SK-N-SH treated with all-trans-retinoic acid at 6 μM for 48 hours (cell line): ENCODE measurements around the gene SAMSN1.

ENCODE experiments used
- ATAC-seq: fragments of 200-7000 bp; cut with Tn5 transposase; 3 replicates; pipeline ENCODE4 v1.9.1; 2020; ENCODE audit warnings: mild to moderate bottlenecking, moderate library complexity
- BACH2 ChIP-seq: fragments of 250-450 bp; sonication (Bioruptor Pico); IDR thresholded peaks from 2 replicates; pipeline ENCODE4 v1.9.0; 2021; ENCODE audit warnings: mild to moderate bottlenecking, borderline replicate concordance
- CREB5 ChIP-seq: fragments of 250-450 bp; sonication (Bioruptor Pico); IDR thresholded peaks from 2 replicates; pipeline ENCODE4 v1.5.1; 2020; ENCODE audit warnings: low read depth, mild to moderate bottlenecking, moderate library complexity
- CSDC2 ChIP-seq: fragments of 250-450 bp; sonication (Bioruptor Pico); IDR thresholded peaks from 2 replicates; pipeline ENCODE4 v1.5.0; 2020; ENCODE audit warnings: mild to moderate bottlenecking, moderate library complexity
- ESRRG ChIP-seq: fragments of 250-450 bp; sonication (Bioruptor Pico); IDR thresholded peaks from 2 replicates; pipeline ENCODE4 v1.6.1; 2021; ENCODE audit warnings: mild to moderate bottlenecking
- GLIS3 ChIP-seq: fragments of 250-450 bp; sonication (Bioruptor Pico); IDR thresholded peaks from 2 replicates; pipeline ENCODE4 v1.5.0; 2020; ENCODE audit warnings: mild to moderate bottlenecking, moderate library complexity
- ISL1 ChIP-seq: fragments of 250-450 bp; sonication (Bioruptor Pico); IDR thresholded peaks from 2 replicates; pipeline ENCODE4 v2.1.2; 2022; ENCODE audit warnings: mild to moderate bottlenecking, moderate library complexity
- OSR1 ChIP-seq: fragments of 250-450 bp; sonication (Bioruptor Pico); IDR thresholded peaks from 2 replicates; pipeline ENCODE4 v1.8.0; 2022; ENCODE audit warnings: moderate library complexity, mild to moderate bottlenecking, inconsistent platforms
- PPARA ChIP-seq: fragments of 250-450 bp; sonication (Bioruptor Pico); IDR thresholded peaks from 2 replicates; pipeline ENCODE4 v1.5.0; 2020; ENCODE audit warnings: mild to moderate bottlenecking, borderline replicate concordance
- RARB ChIP-seq: fragments of 250-450 bp; sonication (Bioruptor Pico); IDR thresholded peaks from 2 replicates; pipeline ENCODE4 v1.8.0; 2021; ENCODE audit warnings: mild to moderate bottlenecking, moderate library complexity
- SNAI2 ChIP-seq: fragments of 250-450 bp; sonication (Bioruptor Pico); IDR thresholded peaks from 2 replicates; pipeline ENCODE4 v1.5.0; 2020; ENCODE audit warnings: mild to moderate bottlenecking, moderate library complexity
- TCF4 ChIP-seq: fragments of 250-450 bp; sonication (Bioruptor Pico); IDR thresholded peaks from 2 replicates; pipeline ENCODE4 v1.8.0; 2021; ENCODE audit warnings: mild to moderate bottlenecking, moderate library complexity, borderline replicate concordance
- TOX ChIP-seq: fragments of 250-450 bp; sonication (Bioruptor Pico); IDR thresholded peaks from 2 replicates; pipeline ENCODE4 v1.8.0; 2021; ENCODE audit warnings: mild to moderate bottlenecking, moderate library complexity, borderline replicate concordance
- ZC3H10 ChIP-seq: fragments of 250-450 bp; sonication (Bioruptor Pico); IDR thresholded peaks from 2 replicates; pipeline ENCODE4 v1.5.1; 2021; ENCODE audit warnings: mild to moderate bottlenecking, moderate library complexity
- ZFP3 ChIP-seq: fragments of 250-450 bp; sonication (Bioruptor Pico); IDR thresholded peaks from 2 replicates; pipeline ENCODE4 v1.5.0; 2020; ENCODE audit warnings: mild to moderate bottlenecking, moderate library complexity
- ZFP30 ChIP-seq: fragments of 450-650 bp; formaldehyde crosslinking; IDR thresholded peaks from 2 replicates; pipeline ENCODE4 v1.5.0; 2022; ENCODE audit warnings: mild to moderate bottlenecking, moderate library complexity
- ZNF565 ChIP-seq: fragments of 450-650 bp; formaldehyde crosslinking; conservative IDR thresholded peaks from 2 replicates; pipeline ENCODE4 v1.5.0; 2020; ENCODE audit warnings: low read depth, mild to moderate bottlenecking, moderate library complexity
- ZNF70 ChIP-seq: fragments of 450-650 bp; formaldehyde crosslinking; IDR thresholded peaks from 2 replicates; pipeline ENCODE4 v1.5.0; 2020; ENCODE audit warnings: mild to moderate bottlenecking, moderate library complexity
- ZNF8 ChIP-seq: fragments of 450-650 bp; formaldehyde crosslinking; IDR thresholded peaks from 2 replicates; pipeline ENCODE4 v1.5.0; 2020; ENCODE audit warnings: mild to moderate bottlenecking, moderate library complexity
- TF ChIP-seq, protein P1 (sequence below): fragments of 250-450 bp; sonication (Bioruptor Pico); IDR thresholded peaks from 2 replicates; pipeline ENCODE4 v1.5.1; 2021; ENCODE audit warnings: mild to moderate bottlenecking, moderate library complexity
- TF ChIP-seq, protein P2 (sequence below): fragments of 250-450 bp; sonication (Bioruptor Pico); IDR thresholded peaks from 2 replicates; pipeline ENCODE4 v1.5.0; 2020; ENCODE audit warnings: mild to moderate bottlenecking, moderate library complexity
- TF ChIP-seq, protein P3 (sequence below): fragments of 250-450 bp; sonication (Bioruptor Pico); IDR thresholded peaks from 2 replicates; pipeline ENCODE4 v1.8.0; 2020; ENCODE audit warnings: mild to moderate bottlenecking, moderate library complexity, borderline replicate concordance
- TF ChIP-seq, protein P4 (sequence below): fragments of 250-450 bp; sonication (Bioruptor Pico); IDR thresholded peaks from 2 replicates; pipeline ENCODE4 v1.8.0; 2021; ENCODE audit warnings: low read depth, mild to moderate bottlenecking, moderate library complexity, borderline replicate concordance

SAMSN1 gene

DNA sequence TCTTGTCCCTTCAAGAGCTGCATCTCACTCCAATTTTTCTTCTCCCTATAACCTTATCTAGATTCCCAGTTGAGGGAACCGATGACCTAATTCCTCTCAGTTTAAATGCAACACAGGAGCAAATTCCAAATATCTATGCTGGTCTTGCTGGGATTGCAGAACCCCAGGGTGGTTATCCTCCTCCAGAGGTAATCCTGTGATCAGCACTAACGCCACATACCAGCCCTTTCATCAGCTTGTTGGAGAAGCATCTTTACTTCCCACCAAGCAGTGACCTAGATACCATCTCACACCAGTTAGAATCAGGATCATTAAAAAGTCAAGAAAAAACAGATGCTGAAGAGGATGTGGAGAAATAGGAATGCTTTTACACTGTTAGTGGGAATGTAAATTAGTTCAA is 52.4 kb downstream of the SAMSN1 start:
- no peak for TF ChIP-seq ZFP3
- TF ChIP-seq, protein P1, sequence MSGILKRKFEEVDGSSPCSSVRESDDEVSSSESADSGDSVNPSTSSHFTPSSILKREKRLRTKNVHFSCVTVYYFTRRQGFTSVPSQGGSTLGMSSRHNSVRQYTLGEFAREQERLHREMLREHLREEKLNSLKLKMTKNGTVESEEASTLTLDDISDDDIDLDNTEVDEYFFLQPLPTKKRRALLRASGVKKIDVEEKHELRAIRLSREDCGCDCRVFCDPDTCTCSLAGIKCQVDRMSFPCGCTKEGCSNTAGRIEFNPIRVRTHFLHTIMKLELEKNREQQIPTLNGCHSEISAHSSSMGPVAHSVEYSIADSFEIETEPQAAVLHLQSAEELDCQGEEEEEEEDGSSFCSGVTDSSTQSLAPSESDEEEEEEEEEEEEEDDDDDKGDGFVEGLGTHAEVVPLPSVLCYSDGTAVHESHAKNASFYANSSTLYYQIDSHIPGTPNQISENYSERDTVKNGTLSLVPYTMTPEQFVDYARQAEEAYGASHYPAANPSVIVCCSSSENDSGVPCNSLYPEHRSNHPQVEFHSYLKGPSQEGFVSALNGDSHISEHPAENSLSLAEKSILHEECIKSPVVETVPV (CRISPR knock-in tag), result no peak
- no peak for TF ChIP-seq SNAI2 (CRISPR knock-in tag)
- TF ChIP-seq, protein P2, sequence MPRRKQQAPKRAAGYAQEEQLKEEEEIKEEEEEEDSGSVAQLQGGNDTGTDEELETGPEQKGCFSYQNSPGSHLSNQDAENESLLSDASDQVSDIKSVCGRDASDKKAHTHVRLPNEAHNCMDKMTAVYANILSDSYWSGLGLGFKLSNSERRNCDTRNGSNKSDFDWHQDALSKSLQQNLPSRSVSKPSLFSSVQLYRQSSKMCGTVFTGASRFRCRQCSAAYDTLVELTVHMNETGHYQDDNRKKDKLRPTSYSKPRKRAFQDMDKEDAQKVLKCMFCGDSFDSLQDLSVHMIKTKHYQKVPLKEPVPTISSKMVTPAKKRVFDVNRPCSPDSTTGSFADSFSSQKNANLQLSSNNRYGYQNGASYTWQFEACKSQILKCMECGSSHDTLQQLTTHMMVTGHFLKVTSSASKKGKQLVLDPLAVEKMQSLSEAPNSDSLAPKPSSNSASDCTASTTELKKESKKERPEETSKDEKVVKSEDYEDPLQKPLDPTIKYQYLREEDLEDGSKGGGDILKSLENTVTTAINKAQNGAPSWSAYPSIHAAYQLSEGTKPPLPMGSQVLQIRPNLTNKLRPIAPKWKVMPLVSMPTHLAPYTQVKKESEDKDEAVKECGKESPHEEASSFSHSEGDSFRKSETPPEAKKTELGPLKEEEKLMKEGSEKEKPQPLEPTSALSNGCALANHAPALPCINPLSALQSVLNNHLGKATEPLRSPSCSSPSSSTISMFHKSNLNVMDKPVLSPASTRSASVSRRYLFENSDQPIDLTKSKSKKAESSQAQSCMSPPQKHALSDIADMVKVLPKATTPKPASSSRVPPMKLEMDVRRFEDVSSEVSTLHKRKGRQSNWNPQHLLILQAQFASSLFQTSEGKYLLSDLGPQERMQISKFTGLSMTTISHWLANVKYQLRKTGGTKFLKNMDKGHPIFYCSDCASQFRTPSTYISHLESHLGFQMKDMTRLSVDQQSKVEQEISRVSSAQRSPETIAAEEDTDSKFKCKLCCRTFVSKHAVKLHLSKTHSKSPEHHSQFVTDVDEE (CRISPR knock-in tag), result no peak
- no peak for TF ChIP-seq PPARA (CRISPR knock-in tag)
- TF ChIP-seq ZFP30 (CRISPR knock-in tag), result no peak
- no peak for TF ChIP-seq ESRRG (CRISPR knock-in tag)
- no peak for TF ChIP-seq OSR1 (CRISPR knock-in tag)
- TF ChIP-seq TOX, result no peak
- no peak for TF ChIP-seq ZNF565 (CRISPR knock-in tag)
- no peak for TF ChIP-seq ZC3H10
- TF ChIP-seq RARB (CRISPR knock-in tag), result no peak
- no peak for TF ChIP-seq ISL1 (CRISPR knock-in tag)
- no peak for TF ChIP-seq CREB5 (CRISPR knock-in tag)
- ATAC-seq, result no peak

DNA sequence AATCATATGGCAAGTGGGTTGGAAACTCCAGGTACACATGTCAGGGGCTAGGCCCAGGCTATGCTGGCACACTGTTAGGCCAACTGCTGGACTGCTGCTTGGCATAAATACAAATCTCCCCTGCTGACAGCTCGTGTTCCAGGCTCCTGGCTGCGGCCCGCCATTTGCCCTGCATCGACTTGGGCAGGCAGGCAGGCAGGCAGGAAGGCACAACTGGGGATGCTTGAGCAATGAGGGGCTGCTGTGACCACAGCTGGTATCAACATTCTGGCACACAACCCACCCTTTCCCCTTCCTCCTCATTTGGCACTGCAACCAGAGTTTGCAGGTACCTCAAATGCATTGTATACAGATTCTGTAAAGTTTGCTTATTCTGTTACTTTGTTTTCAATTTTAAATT is 53.2 kb downstream of the SAMSN1 start:
- TF ChIP-seq PPARA (CRISPR knock-in tag), result no peak
- TF ChIP-seq SNAI2 (CRISPR knock-in tag), result no peak
- no peak for TF ChIP-seq ZFP3
- no peak for TF ChIP-seq ISL1 (CRISPR knock-in tag)
- no peak for TF ChIP-seq TOX
- no peak for TF ChIP-seq ZNF565 (CRISPR knock-in tag)
- TF ChIP-seq CSDC2 (CRISPR knock-in tag), result no peak
- no peak for TF ChIP-seq ZNF8 (CRISPR knock-in tag)
- TF ChIP-seq OSR1 (CRISPR knock-in tag), result no peak
- no peak for TF ChIP-seq BACH2 (CRISPR knock-in tag)
- no peak for TF ChIP-seq RARB (CRISPR knock-in tag)
- TF ChIP-seq ZNF70 (CRISPR knock-in tag), result no peak
- TF ChIP-seq, protein P3, sequence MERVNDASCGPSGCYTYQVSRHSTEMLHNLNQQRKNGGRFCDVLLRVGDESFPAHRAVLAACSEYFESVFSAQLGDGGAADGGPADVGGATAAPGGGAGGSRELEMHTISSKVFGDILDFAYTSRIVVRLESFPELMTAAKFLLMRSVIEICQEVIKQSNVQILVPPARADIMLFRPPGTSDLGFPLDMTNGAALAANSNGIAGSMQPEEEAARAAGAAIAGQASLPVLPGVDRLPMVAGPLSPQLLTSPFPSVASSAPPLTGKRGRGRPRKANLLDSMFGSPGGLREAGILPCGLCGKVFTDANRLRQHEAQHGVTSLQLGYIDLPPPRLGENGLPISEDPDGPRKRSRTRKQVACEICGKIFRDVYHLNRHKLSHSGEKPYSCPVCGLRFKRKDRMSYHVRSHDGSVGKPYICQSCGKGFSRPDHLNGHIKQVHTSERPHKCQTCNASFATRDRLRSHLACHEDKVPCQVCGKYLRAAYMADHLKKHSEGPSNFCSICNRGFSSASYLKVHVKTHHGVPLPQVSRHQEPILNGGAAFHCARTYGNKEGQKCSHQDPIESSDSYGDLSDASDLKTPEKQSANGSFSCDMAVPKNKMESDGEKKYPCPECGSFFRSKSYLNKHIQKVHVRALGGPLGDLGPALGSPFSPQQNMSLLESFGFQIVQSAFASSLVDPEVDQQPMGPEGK, result no peak
- TF ChIP-seq ZFP30 (CRISPR knock-in tag), result no peak
- TF ChIP-seq, protein P1 (CRISPR knock-in tag), result no peak
- TF ChIP-seq TCF4 (CRISPR knock-in tag), result no peak
- TF ChIP-seq GLIS3 (CRISPR knock-in tag), result no peak
- TF ChIP-seq ESRRG (CRISPR knock-in tag), result no peak
- TF ChIP-seq, protein P4, sequence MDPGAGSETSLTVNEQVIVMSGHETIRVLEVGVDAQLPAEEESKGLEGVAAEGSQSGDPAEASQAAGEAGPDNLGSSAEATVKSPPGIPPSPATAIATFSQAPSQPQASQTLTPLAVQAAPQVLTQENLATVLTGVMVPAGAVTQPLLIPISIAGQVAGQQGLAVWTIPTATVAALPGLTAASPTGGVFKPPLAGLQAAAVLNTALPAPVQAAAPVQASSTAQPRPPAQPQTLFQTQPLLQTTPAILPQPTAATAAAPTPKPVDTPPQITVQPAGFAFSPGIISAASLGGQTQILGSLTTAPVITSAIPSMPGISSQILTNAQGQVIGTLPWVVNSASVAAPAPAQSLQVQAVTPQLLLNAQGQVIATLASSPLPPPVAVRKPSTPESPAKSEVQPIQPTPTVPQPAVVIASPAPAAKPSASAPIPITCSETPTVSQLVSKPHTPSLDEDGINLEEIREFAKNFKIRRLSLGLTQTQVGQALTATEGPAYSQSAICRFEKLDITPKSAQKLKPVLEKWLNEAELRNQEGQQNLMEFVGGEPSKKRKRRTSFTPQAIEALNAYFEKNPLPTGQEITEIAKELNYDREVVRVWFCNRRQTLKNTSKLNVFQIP (CRISPR knock-in tag), result no peak
- ATAC-seq, result no peak
